Vagina (tissue), 2 donors: Measurements from ENCODE around the gene SORCS2. TPM values are rescaled to one million over a fixed set of nuclear protein-coding genes. Genes with fewer than 3 reads are reported as not detected.

ENCODE experiments used
- DNase-seq, 2 donors: peaks; one replicate each; pipeline ENCODE4 v3.0.0-alpha.2; 2017; ENCODE audit errors: extremely low spot score in 2 of 2
- H3K27ac ChIP-seq: fragments of 200-600 bp; sonication (generic); one replicate; pipeline ENCODE4 v1.5.1; 2019
- H3K27me3 ChIP-seq: fragments of 200-600 bp; sonication (generic); one replicate; pipeline ENCODE4 v1.5.1; 2019
- H3K36me3 ChIP-seq, 2 donors: fragments of 200-600 bp; sonication (generic); one replicate each; pipeline ENCODE4 v1.5.1; 2017 to 2019
- H3K4me1 ChIP-seq: fragments of 200-600 bp; sonication (generic); one replicate; pipeline ENCODE4 v1.5.1; 2019
- H3K4me3 ChIP-seq, 2 donors: fragments of 200-600 bp; sonication (generic); 1 replicate in 1 of 2; 2 replicates in 1 of 2; pipeline ENCODE4 v1.5.1; 2016 to 2019
- H3K9me3 ChIP-seq: fragments of 200-600 bp; sonication (generic); one replicate; pipeline ENCODE4 v1.5.1; 2019
- CTCF ChIP-seq, 3 experiments: fragments of 450-650 bp in 2 of 3; fragments of 200-600 bp in 1 of 3; sonication (generic) in 1 of 3; IDR thresholded peaks; one replicate each; pipeline ENCODE4 v1.5.1; 2017 to 2019; ENCODE audit warnings: antibody characterized with exemption in 3 of 3, mild to moderate bottlenecking in 2 of 3, moderate library complexity in 2 of 3
- POLR2A ChIP-seq, 2 donors: fragments of 450-650 bp; IDR thresholded peaks; one replicate each; pipeline ENCODE4 v1.6.1; 2017; ENCODE audit warnings: antibody characterized with exemption in 2 of 2, mild to moderate bottlenecking in 2 of 2, moderate library complexity in 2 of 2
- POLR2AphosphoS5 ChIP-seq, 2 donors: sonication (generic); formaldehyde crosslinking; IDR thresholded peaks; one replicate each; pipeline ENCODE4 v1.9.0; 2017; ENCODE audit warnings: antibody characterized with exemption in 2 of 2, mild to moderate bottlenecking in 2 of 2, low read depth in 1 of 2; ENCODE audit not compliant: insufficient read depth in 1 of 2
- intact Hi-C: fragments of 100-400 bp; cut with DNase I; formaldehyde crosslinking; loops from one replicate; pipeline ENCODE4 v1.15.1; 2023
- total RNA-seq: library from RNA; depleted of rRNA; stranded (reverse); fragments of >200 nt; gene quantifications from one replicate; pipeline ENCODE4 v1.2.3, GENCODE V29; 2016

The SORCS2 gene
- total RNA-seq, 1 donor from 2014 or later = 5.4 TPM

GRCh38 chr4:7634661-7635251, 442.4 kb downstream of the SORCS2 start:
- DNase-seq = no peak
- Histone ChIP-seq H3K4me3 (no peak overlapping the region), H3K27me3 (no peaks in the 10 kb centered on the region), H3K9me3 (no peaks in the 10 kb centered on the region), H3K4me1 (peaks cover 14% of the 10 kb centered on the region), H3K27ac (no peak overlapping the region), H3K36me3 (no peaks in the 10 kb centered on the region)
- TF ChIP-seq POLR2AphosphoS5 (IDR thresholded peaks at IDR 0.05; ENCODE audit: insufficient read depth in 1 of 2, low read depth in 1 of 2) = no peak
- TF ChIP-seq POLR2A (IDR thresholded peaks at IDR 0.05) = no peak
- TF ChIP-seq CTCF (IDR thresholded peaks at IDR 0.05) = no peak
- intact Hi-C loops = no loop called here

GRCh38 chr4:7635445-7636239, 443.3 kb downstream of the SORCS2 start:
- Histone ChIP-seq H3K36me3 (no peaks in the 10 kb centered on the region), H3K4me1 (peaks cover 8% of the 10 kb centered on the region), H3K27me3 (no peaks in the 10 kb centered on the region), H3K4me3 (no peak overlapping the region), H3K27ac (no peak overlapping the region), H3K9me3 (no peaks in the 10 kb centered on the region)
- intact Hi-C loops = no loop called here
- DNase-seq = no peak
- TF ChIP-seq POLR2A (IDR thresholded peaks at IDR 0.05) = no peak
- TF ChIP-seq POLR2AphosphoS5 (IDR thresholded peaks at IDR 0.05; ENCODE audit: insufficient read depth in 1 of 2, low read depth in 1 of 2) = no peak
- no peak for TF ChIP-seq CTCF (IDR thresholded peaks at IDR 0.05)

- TF ChIP-seq POLR2AphosphoS5 (IDR thresholded peaks at IDR 0.05; ENCODE audit: insufficient read depth in 1 of 2, low read depth in 1 of 2) (no peak), CTCF (IDR thresholded peaks at IDR 0.05) (no peak), POLR2A (IDR thresholded peaks at IDR 0.05) (no peak)
These were observed 443.8 kb downstream of the SORCS2 start for GRCh38 chr4:7636240-7636508.

GRCh38 chr4:7637139-7637538, 444.8 kb downstream of the SORCS2 start:
- Histone ChIP-seq H3K4me1 (no peaks in the 10 kb centered on the region), H3K27me3 (no peaks in the 10 kb centered on the region), H3K36me3 (no peaks in the 10 kb centered on the region), H3K4me3 (no peak overlapping the region), H3K9me3 (no peaks in the 10 kb centered on the region), H3K27ac (no peak overlapping the region)
- TF ChIP-seq POLR2AphosphoS5 (IDR thresholded peaks at IDR 0.05; ENCODE audit: insufficient read depth in 1 of 2, low read depth in 1 of 2) (no peak), POLR2A (IDR thresholded peaks at IDR 0.05) (no peak), CTCF (IDR thresholded peaks at IDR 0.05) (no peak)
- intact Hi-C loops = no loop called here
- no peak for DNase-seq

More at GRCh38 chr4:7636240-7636508, 443.8 kb downstream of the SORCS2 start:
- intact Hi-C loops = no loop called here
- Histone ChIP-seq H3K4me3 (no peak overlapping the region), H3K4me1 (peaks cover 4% of the 10 kb centered on the region), H3K27ac (no peak overlapping the region), H3K36me3 (no peaks in the 10 kb centered on the region), H3K9me3 (no peaks in the 10 kb centered on the region), H3K27me3 (no peaks in the 10 kb centered on the region)
- no peak for DNase-seq

- H3K36me3 ChIP-seq = no peaks in the 10 kb centered on the region
- H3K4me1 ChIP-seq = no peaks in the 10 kb centered on the region
- no peaks in the 10 kb centered on the region for H3K27me3 ChIP-seq
- no peak overlapping the region for H3K4me3 ChIP-seq
- no peak for DNase-seq
- TF ChIP-seq CTCF (IDR thresholded peaks at IDR 0.05) = no peak
- no peak for TF ChIP-seq POLR2AphosphoS5 (IDR thresholded peaks at IDR 0.05; ENCODE audit: insufficient read depth in 1 of 2, low read depth in 1 of 2)
- TF ChIP-seq POLR2A (IDR thresholded peaks at IDR 0.05) = no peak
- H3K27ac ChIP-seq = no peak overlapping the region
- no peaks in the 10 kb centered on the region for H3K9me3 ChIP-seq
- intact Hi-C loops = no loop called here
These were observed 445.6 kb downstream of the SORCS2 start for GRCh38 chr4:7637971-7638370.
